Thyroid gland (tissue), 4 donors: ENCODE results near the gene PRKCA. TPM values are rescaled to one million over a fixed set of nuclear protein-coding genes. Genes with fewer than 3 reads are reported as not detected.

Experiments used
- DNase-seq, 2 donors: peaks; one replicate each; pipeline ENCODE4 v3.0.0-alpha.2; 2019
- H3K27ac ChIP-seq, 3 donors: fragments of 200-600 bp; sonication (generic); 1 replicate in 2 of 3; 2 replicates in 1 of 3; pipeline ENCODE4 v1.5.1; 2016 to 2019; ENCODE audit warnings: mild to moderate bottlenecking in 1 of 3, moderate library complexity in 1 of 3
- H3K27me3 ChIP-seq: fragments of 200-600 bp; sonication (generic); one replicate; pipeline ENCODE4 v1.5.1; 2019
- H3K36me3 ChIP-seq, 2 donors: fragments of 200-600 bp; sonication (generic); one replicate each; pipeline ENCODE4 v1.5.1; 2016 to 2019
- H3K4me1 ChIP-seq, 2 donors: fragments of 200-600 bp; sonication (generic); one replicate each; pipeline ENCODE4 v1.5.1; 2017 to 2019
- H3K4me3 ChIP-seq, 3 donors: fragments of 200-600 bp; sonication (generic); replicated peaks in 1 of 3; 1 replicate in 2 of 3; 2 replicates in 1 of 3; pipeline ENCODE4 v1.5.1; 2016; ENCODE audit warnings: mild to moderate bottlenecking in 1 of 3
- H3K9me3 ChIP-seq: fragments of 200-600 bp; sonication (generic); one replicate; pipeline ENCODE4 v1.5.1; 2017
- POLR2A ChIP-seq, 2 donors: fragments of 450-650 bp; IDR thresholded peaks; one replicate each; pipeline ENCODE4 v1.6.1; 2017; ENCODE audit warnings: antibody characterized with exemption in 2 of 2, mild to moderate bottlenecking in 2 of 2, moderate library complexity in 1 of 2
- WGBS, 2 donors: methylation state at CpG; one replicate each; pipeline ENCODE4 v1.1.5; 2017; 5-methylcytosine and 5-hydroxymethylcytosine counted together
- intact Hi-C: fragments of 100-400 bp; cut with DNase I; formaldehyde crosslinking; loops from one replicate; pipeline ENCODE4 v1.15.1; 2023
- total RNA-seq, 4 donors: library from RNA; depleted of rRNA; stranded (reverse); fragments of >200 nt; gene quantifications; one replicate each; pipeline ENCODE4 v1.2.3, GENCODE V29; 2016
- TF ChIP-seq, protein P1 (sequence below), 6 experiments: fragments of 200-600 bp in 3 of 6; fragments of 450-650 bp in 3 of 6; sonication (generic) in 3 of 6; IDR thresholded peaks; one replicate each; pipeline ENCODE4 v1.5.1; 2016 to 2019; ENCODE audit warnings: antibody characterized with exemption in 6 of 6, mild to moderate bottlenecking in 2 of 6, inconsistent platforms in 1 of 6, moderate library complexity in 1 of 6

PRKCA gene
- total RNA-seq, 4 donors from 2014 or later, result 6.7 to 24.2 (median 15.3) TPM

DNA sequence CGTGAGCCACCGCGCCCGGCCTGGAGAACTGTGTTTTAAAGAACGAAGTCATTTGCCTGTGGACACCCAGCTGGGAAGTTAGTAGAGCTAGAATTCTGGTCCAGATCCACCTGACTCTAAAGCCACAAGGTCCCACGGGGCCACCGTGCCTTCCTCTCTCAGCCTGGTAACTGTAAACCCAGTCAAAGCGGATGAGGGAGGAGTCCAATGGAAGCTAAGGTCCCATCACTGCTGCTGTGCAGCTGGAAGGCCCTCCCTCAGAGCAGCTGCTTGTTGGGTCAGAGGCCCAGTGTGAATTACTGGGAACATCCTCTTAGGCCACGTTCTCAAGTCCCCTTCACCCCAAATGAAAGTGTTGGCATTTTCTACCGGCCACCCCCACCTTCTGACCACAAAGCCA is 483.7 kb downstream of the PRKCA start:
- Histone ChIP-seq H3K9me3 (no peaks in the 10 kb centered on the region), H3K27ac (no peak overlapping the region), H3K4me3 (no peak overlapping the region), H3K4me1 (peaks cover 0 to 5% of the 10 kb centered on the region in 2 donors), H3K27me3 (no peaks in the 10 kb centered on the region), H3K36me3 (no peaks in the 10 kb centered on the region)
- DNase-seq, result no peak
- intact Hi-C loops, result no loop called here
- WGBS, 2 donors, result 92 to 95% methylated on average over 10 of the region's 10 CpGs
- TF ChIP-seq POLR2A (IDR thresholded peaks at IDR 0.05), result no peak

- H3K36me3 ChIP-seq, result no peaks in the 10 kb centered on the region
- intact Hi-C loops, result no loop called here
- no peak for TF ChIP-seq POLR2A (IDR thresholded peaks at IDR 0.05)
- H3K4me3 ChIP-seq, result no peak overlapping the region
- H3K4me1 ChIP-seq, result peaks cover 0 to 15% of the 10 kb centered on the region in 2 donors
- WGBS, 2 donors, result 72 to 84% methylated on average over 3 of the region's 3 CpGs
- DNase-seq, result no peak
- H3K9me3 ChIP-seq, result no peaks in the 10 kb centered on the region
- H3K27me3 ChIP-seq, result no peaks in the 10 kb centered on the region
- H3K27ac ChIP-seq, result no peak overlapping the region
These were observed 485.5 kb downstream of the PRKCA start for GRCh38 chr17:66787914-66788313.

GRCh38 chr17:66789093-66789492 is 486.7 kb downstream of the PRKCA start:
- H3K27me3 ChIP-seq, result no peaks in the 10 kb centered on the region
- no peak for TF ChIP-seq POLR2A (IDR thresholded peaks at IDR 0.05)
- TF ChIP-seq, protein P1, sequence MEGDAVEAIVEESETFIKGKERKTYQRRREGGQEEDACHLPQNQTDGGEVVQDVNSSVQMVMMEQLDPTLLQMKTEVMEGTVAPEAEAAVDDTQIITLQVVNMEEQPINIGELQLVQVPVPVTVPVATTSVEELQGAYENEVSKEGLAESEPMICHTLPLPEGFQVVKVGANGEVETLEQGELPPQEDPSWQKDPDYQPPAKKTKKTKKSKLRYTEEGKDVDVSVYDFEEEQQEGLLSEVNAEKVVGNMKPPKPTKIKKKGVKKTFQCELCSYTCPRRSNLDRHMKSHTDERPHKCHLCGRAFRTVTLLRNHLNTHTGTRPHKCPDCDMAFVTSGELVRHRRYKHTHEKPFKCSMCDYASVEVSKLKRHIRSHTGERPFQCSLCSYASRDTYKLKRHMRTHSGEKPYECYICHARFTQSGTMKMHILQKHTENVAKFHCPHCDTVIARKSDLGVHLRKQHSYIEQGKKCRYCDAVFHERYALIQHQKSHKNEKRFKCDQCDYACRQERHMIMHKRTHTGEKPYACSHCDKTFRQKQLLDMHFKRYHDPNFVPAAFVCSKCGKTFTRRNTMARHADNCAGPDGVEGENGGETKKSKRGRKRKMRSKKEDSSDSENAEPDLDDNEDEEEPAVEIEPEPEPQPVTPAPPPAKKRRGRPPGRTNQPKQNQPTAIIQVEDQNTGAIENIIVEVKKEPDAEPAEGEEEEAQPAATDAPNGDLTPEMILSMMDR (IDR thresholded peaks at IDR 0.05), result no peak
- no peaks in the 10 kb centered on the region for H3K9me3 ChIP-seq
- no peaks in the 10 kb centered on the region for H3K36me3 ChIP-seq
- no peak for DNase-seq
- 91 to 93% methylated on average over 9 to 11 of the region's 12 CpGs for WGBS, 2 donors
- H3K4me1 ChIP-seq, result peaks cover 0 to 15% of the 10 kb centered on the region in 2 donors
- H3K4me3 ChIP-seq, result no peak overlapping the region
- intact Hi-C loops, result no loop called here
- H3K27ac ChIP-seq, result no peak overlapping the region

DNA sequence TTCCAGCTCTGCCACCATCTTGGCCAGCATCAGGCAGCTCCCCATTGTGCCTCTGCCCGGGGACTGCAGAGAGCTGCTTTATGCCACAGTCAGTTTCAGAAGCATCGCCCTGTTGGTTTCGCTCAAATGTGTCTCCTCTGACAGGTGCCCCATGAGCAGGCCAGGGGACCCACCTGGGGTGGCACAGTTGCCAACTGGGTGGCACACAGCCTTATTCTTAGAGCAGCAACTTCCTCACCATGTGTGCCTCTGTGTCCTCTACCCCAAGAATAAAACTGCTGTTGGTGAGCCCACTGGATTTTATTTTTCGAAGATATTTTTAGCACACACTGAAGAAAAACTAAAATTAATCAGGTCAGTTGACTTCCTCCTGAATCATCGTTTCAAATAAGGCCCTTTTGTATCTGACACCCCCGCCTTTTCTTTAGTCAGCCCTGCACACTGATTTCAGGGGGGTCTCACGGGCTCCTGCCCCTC is 487.6 kb downstream of the PRKCA start:
- Histone ChIP-seq H3K9me3 (no peaks in the 10 kb centered on the region), H3K27ac (no peak overlapping the region), H3K4me3 (no peak overlapping the region), H3K4me1 (peaks cover 0 to 11% of the 10 kb centered on the region in 2 donors), H3K27me3 (no peaks in the 10 kb centered on the region), H3K36me3 (no peaks in the 10 kb centered on the region)
- DNase-seq, result no peak
- TF ChIP-seq, protein P1 (IDR thresholded peaks at IDR 0.05), result no peak
- TF ChIP-seq POLR2A (IDR thresholded peaks at IDR 0.05), result no peak
- 86 to 92% methylated on average over 6 to 7 of the region's 7 CpGs for WGBS, 2 donors
- intact Hi-C loops, result no loop called here

GRCh38 chr17:66790501-66791061 is 488.2 kb downstream of the PRKCA start:
- Histone ChIP-seq H3K4me1 (peaks cover 0 to 11% of the 10 kb centered on the region in 2 donors), H3K9me3 (no peaks in the 10 kb centered on the region), H3K27ac (no peak overlapping the region), H3K4me3 (no peak overlapping the region), H3K36me3 (no peaks in the 10 kb centered on the region), H3K27me3 (no peaks in the 10 kb centered on the region)
- intact Hi-C loops, result no loop called here
- DNase-seq, result no peak
- WGBS, 2 donors, result 92 to 95% methylated on average over 11 of the region's 11 CpGs
- no peak for TF ChIP-seq POLR2A (IDR thresholded peaks at IDR 0.05)
- TF ChIP-seq, protein P1 (IDR thresholded peaks at IDR 0.05), result no peak

- no peaks in the 10 kb centered on the region for H3K27me3 ChIP-seq
- H3K4me3 ChIP-seq, result no peak overlapping the region
- H3K36me3 ChIP-seq, result no peaks in the 10 kb centered on the region
- no peak overlapping the region for H3K27ac ChIP-seq
- peaks cover 0 to 11% of the 10 kb centered on the region in 2 donors for H3K4me1 ChIP-seq
- TF ChIP-seq, protein P1 (IDR thresholded peaks at IDR 0.05), result peak in 1 of 6 experiments; percentile 17
- no peak for TF ChIP-seq POLR2A (IDR thresholded peaks at IDR 0.05)
- peak; percentile 90 to 93 for DNase-seq
- 19 to 31% methylated on average over 8 to 15 of the region's 15 CpGs for WGBS, 2 donors
- intact Hi-C loops, result no loop called here
- H3K9me3 ChIP-seq, result no peaks in the 10 kb centered on the region
These were observed 488.9 kb downstream of the PRKCA start for GRCh38 chr17:66791347-66791746.
